Breast epithelium (tissue), 3 donors: Measurements from ENCODE around the gene FCMR.

Experiments used
- CTCF ChIP-seq, 3 donors: fragments of 450-650 bp; IDR thresholded peaks; one replicate each; pipeline ENCODE4 v1.5.1; 2016 to 2017; ENCODE audit warnings: antibody characterized with exemption in 3 of 3, mild to moderate bottlenecking in 3 of 3, moderate library complexity in 3 of 3
- POLR2A ChIP-seq: fragments of 450-650 bp; IDR thresholded peaks from one replicate; pipeline ENCODE4 v1.6.1; 2016; ENCODE audit warnings: antibody characterized with exemption, mild to moderate bottlenecking, moderate library complexity
- POLR2AphosphoS5 ChIP-seq, 3 donors: sonication (generic); formaldehyde crosslinking; IDR thresholded peaks; one replicate each; pipeline ENCODE4 v1.6.1; 2017; ENCODE audit warnings: antibody characterized with exemption in 3 of 3

- TF ChIP-seq CTCF (IDR thresholded peaks at IDR 0.05): no peak
- TF ChIP-seq POLR2A: no peak
- no peak for TF ChIP-seq POLR2AphosphoS5 (IDR thresholded peaks at IDR 0.05)
These were observed 5.6 kb downstream of the FCMR start for GRCh38 chr1:206916000-206916709.
